Measurements from ENCODE around the gene NINJ2. TPM values are rescaled to one million over a fixed set of nuclear protein-coding genes. Genes with fewer than 3 reads are reported as not detected.
A peak's percentile ranks its signal among the peaks of the same experiment; 100 is the strongest.

The NINJ2 gene
- total RNA-seq, 4 donors from 2014 or later: 2.2 to 14.9 (median 4.5) TPM

GRCh38 chr12:650983-651382 lies 12.3 kb downstream of the NINJ2 start:
- no peak overlapping the region for H3K4me3 ChIP-seq
- no peak for TF ChIP-seq POLR2A (IDR thresholded peaks at IDR 0.05)
- TF ChIP-seq CTCF (IDR thresholded peaks at IDR 0.05): peak in 1 of 6 experiments; percentile 11
- no peaks in the 10 kb centered on the region for H3K27me3 ChIP-seq
- 63 to 73% methylated on average over 2 to 3 of the region's 3 CpGs for WGBS, 2 donors
- H3K4me1 ChIP-seq: peaks cover 11 to 17% (median 17%) of the 10 kb centered on the region in 3 donors
- no peaks in the 10 kb centered on the region for H3K36me3 ChIP-seq
- no peak overlapping the region for H3K27ac ChIP-seq
- intact Hi-C loops (cut with DNase I): no loop called here
- DNase-seq: no peak
- H3K9me3 ChIP-seq: no peaks in the 10 kb centered on the region

- TF ChIP-seq POLR2A (IDR thresholded peaks at IDR 0.05) (no peak), CTCF (IDR thresholded peaks at IDR 0.05) (no peak)
- no peaks in the 10 kb centered on the region for H3K36me3 ChIP-seq
- peak overlapping the region; percentile 32 to 100 (median 98) for H3K27ac ChIP-seq
- no peak for DNase-seq
- H3K27me3 ChIP-seq: no peaks in the 10 kb centered on the region
- H3K9me3 ChIP-seq: no peaks in the 10 kb centered on the region
- intact Hi-C loops (cut with DNase I): loop anchor here (10.0 kb wide), 2 partner anchors 73 to 107 kb away; partner anchors contain the start of gene WNK1
- H3K4me3 ChIP-seq: no peak overlapping the region
- H3K4me1 ChIP-seq: peaks cover 18 to 49% (median 47%) of the 10 kb centered on the region in 3 donors
- 88 to 93% methylated on average over 5 to 6 of the region's 7 CpGs for WGBS, 2 donors
Measured at GRCh38 chr12:647385-648085, 15.7 kb downstream of the NINJ2 start.

GRCh38 chr12:646442-647384 lies 16.5 kb downstream of the NINJ2 start:
- intact Hi-C loops (cut with DNase I): loop anchor here (10.0 kb wide), 2 partner anchors 72 to 108 kb away; partner anchors contain the start of gene WNK1
- WGBS, 2 donors: 43 to 61% methylated on average over 12 to 14 of the region's 14 CpGs
- Histone ChIP-seq H3K9me3 (no peaks in the 10 kb centered on the region), H3K27me3 (no peaks in the 10 kb centered on the region), H3K4me3 (no peak overlapping the region), H3K36me3 (no peaks in the 10 kb centered on the region), H3K4me1 (peaks cover 18 to 57% (median 47%) of the 10 kb centered on the region in 3 donors), H3K27ac (peak overlapping the region; percentile 32 to 100 (median 98))
- no peak for DNase-seq
- no peak for TF ChIP-seq POLR2A (IDR thresholded peaks at IDR 0.05)
- TF ChIP-seq CTCF (IDR thresholded peaks at IDR 0.05): no peak

- intact Hi-C loops (cut with DNase I): loop anchor here (10.0 kb wide), 2 partner anchors 71 to 109 kb away; partner anchors contain the start of gene WNK1
- TF ChIP-seq POLR2A (IDR thresholded peaks at IDR 0.05) (no peak), CTCF (IDR thresholded peaks at IDR 0.05) (no peak)
- Histone ChIP-seq H3K36me3 (no peaks in the 10 kb centered on the region), H3K9me3 (no peaks in the 10 kb centered on the region), H3K27me3 (no peaks in the 10 kb centered on the region), H3K4me1 (peaks cover 18 to 68% (median 50%) of the 10 kb centered on the region in 3 donors), H3K27ac (peak overlapping the region; percentile 32 to 100 (median 98)), H3K4me3 (no peak overlapping the region)
- WGBS, 2 donors: 22 to 40% methylated on average over 6 to 8 of the region's 8 CpGs
- no peak for DNase-seq
Measured at GRCh38 chr12:645563-646071, 17.6 kb downstream of the NINJ2 start.

Data from esophagus squamous epithelium (tissue), 5 donors.